HG02884 (cell line): Measurements from ENCODE around the gene OPCML.

Source experiments
- ATAC-seq: cut with Tn5 transposase; IDR thresholded peaks from one replicate; pipeline ENCODE4 v1.9.1; 2021; ENCODE audit warnings: mild to moderate bottlenecking, moderate library complexity; ENCODE audit not compliant: unreplicated experiment

Gene OPCML

DNA sequence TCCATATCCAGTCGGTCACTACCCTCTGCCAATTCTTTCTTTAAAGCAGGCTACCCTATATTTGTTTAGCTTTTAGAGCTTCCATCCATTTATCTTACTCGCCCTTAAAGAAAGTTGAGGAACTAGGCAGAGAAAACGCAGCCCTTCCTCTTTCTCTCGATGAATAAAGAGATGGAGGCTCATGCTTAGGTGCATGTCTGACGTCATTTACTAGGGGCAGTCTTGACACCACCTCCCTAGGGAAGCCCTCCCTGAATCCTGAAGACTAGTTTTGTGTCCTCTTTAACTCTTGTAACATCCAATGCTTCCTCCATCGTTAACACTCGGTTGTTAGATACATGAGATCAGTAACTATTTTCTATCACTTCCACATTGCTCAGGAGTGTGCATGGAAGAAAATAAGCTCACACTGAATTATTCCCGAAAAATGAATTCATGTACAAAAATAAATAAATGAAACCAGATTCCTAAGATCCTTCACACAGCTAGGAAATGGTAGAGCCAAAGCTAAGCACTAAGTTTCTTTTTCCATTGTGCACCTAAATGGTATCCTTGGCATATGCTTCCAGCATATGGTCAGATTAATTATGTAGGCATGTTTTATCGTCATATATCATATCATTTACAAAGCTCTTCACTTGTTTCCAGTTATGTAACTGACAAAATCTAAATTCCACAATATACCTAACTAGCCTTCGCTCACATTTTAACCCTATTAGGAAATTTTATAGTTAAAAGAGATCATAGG is 291.2 kb downstream of the OPCML start:
- ATAC-seq, result no peak

DNA sequence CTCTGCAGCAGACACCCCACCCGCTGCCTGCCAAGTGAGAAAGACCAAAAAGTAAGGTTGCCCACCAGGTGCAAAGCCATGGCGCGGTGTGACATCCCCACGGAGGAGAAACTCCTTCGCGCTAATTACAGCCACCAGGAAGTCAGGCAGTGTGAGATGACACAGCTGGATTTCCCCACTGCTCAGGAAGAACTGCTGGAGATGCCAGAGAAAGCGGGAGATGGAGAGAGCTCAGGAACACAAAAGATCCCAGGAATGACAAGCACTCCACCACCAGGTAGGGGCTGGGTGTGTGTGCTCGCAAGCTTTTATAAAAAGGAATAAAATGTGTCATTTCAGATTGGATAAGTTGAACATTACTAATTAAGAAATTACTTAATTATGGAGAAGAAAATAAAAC is 292.7 kb downstream of the OPCML start:
- no peak for ATAC-seq

DNA sequence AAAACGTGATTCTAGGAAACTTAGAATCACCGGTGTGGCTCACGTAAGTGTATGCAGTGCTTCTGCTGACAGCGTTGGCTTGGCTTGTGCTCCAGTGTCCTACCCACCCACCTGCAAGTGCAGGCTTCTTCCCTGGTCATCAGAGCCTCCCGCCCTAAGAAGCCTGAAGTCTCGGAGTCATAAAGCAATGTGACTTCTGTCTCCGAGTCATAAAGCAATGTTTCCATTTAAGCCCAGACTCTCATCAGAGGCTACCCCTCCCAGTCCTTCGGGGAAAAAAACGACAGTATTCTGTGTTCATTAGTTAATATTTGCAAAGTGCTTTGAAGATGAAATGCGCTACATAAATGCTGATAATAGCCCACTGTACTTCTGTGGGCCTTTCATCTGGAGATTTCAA is 293.8 kb downstream of the OPCML start:
- ATAC-seq, result no peak

DNA sequence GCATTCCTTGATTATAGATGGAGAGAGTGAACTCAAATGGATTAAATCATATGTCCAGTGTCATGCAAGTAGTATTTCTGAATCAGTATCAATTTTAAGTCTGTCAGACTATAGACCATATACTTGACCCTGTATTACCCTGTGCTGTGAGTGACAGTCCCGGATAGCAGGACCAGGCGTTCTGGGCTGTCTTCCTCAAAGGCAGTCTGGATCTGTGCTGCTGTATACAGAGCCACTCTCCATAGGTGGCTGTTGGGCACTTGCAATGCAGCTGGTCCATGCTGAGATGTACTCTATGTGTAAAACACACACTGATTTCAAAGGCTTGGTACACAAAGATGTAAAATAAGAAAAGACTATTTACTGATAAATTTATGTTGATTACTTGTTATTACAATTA is 294.3 kb downstream of the OPCML start:
- ATAC-seq, result no peak

DNA sequence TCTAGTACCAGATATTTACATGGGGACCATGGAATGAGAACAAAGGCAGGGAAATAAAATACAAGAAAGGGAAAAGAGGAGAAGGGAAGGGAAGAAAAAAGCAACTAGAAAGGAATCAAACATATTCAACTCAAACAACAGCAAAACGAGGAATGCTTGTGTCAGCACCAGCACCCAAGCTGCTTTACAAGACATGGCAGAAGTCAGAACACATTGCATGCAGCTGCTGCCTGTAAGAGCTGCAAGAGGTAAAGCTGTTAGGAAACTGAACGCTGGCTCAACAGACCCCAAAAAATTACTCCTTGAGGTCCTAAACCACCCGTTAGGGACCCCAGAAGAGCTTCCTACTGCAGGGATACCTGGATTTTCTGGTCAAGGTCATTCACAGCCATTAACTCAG is 296.9 kb downstream of the OPCML start:
- ATAC-seq, result no peak

DNA sequence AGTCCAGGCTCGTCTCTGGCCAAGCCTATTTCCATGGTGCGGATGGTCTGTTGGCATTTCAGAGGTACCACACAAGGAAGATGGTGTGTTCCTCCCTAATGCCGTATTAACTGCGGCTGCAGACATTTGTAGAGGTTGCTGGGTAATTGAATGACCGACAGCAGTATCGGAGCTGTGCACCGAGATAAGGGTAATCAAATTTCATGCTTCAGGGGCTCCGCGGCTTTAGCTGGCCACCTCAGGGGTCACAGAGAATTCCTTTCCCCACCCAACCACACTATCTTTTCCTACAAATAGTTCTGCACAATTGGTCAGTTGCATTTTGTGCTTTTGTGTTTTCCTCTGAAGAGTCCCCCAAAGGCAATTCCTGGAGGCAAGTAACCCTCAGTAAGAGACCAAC is 297.4 kb downstream of the OPCML start:
- ATAC-seq, result no peak

DNA sequence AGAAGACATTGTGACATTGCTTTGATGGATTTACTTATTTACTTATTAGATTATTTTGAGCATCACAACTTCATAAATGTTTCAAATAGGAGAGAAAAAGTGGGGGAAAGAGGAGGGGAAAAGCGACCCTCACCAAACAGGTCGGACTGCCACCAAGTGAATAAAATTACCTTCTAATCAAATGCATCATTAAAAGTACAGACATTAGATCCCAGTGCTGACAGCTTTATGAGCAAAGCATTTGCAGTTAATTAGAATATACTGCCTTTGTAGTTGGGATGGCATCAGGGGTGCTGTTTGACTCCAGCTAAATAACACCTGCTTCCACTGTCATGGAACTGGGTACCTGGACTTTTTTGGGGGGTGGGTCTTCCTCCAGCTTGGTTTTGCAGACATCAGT is 299.6 kb downstream of the OPCML start:
- no peak for ATAC-seq

DNA sequence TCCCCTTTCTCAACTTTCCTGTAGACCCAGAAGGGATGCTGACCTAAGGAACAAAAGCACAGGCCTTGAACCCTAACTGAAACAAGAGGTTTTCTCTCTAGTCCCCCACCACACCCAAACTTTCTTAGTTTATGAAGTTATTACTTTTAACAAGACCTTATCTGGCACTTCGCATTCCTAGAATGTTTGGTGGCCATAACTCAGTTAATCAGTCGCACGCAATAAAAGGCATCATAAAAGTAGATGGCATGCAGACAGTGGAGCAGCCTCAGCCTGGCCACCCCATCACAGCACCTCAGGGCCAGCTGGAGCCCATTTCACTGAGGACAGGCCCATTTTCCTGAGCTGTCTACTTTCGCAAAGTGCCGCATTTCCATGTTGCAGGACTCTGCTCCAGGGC is 301.9 kb downstream of the OPCML start:
- ATAC-seq, result no peak

DNA sequence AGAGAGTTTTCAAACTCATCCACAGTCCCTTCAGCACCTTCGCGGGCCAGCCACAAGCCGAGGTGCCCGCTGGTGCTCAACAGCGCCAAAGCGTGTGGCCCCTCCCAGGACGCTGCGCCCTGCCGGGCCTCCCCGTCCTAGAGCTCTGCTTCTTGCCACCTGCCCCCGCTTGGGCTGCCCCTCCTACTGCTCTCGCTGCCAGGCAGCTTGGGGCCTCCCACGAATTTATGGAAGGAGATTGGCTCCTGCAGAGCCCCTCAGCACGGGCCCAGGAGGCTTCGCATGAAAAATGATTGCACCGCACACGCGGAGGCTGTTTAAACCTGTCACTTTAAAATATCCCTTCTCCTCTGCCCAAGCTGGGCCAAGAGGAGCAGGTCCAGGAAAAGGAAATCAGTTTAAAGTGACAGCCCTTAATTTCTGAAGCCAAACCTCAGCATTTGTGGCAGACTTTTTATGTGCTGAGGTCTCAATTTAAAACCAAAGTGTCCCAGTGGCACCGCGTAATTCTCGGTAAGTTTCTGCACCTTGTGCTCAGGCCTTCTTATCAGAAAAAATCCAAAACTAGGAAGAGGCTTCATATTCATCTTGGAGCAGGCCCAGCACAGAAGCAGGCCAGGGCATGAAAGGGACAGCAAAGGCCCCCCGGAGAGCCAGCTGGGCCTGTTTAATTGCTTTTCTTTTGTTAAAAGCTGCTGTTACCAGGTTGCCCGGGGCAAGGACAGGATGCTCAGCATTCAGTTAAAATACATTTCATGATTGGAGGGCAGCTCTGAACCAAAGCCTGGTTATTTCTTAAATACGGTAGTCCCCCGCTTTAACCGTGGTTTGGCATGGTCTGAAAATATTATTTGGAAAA is 303.6 kb downstream of the OPCML start:
- ATAC-seq, result no peak

DNA sequence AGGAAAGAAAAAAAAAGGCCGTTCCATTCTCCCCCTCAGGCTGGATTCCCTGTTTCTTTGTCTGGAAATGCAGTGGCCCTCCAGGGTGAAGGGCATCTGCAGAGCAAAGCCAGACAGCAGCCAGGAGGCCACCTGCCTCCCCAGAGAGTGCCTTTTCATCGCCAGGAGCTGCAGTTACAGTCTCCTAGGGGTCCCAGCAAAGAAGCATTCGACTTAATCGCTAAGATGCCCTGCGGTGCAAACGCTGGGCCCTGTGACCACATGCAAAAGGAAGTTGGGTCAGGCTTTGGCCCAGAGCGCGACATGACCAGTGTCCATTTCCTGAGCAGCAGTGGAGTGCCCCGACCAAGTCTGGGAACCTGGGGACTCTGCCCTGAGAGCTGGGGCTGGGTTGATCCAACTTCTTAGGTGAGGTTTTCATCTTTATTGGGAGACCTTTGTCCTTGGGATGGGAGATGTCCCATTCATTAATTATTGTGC is 304.6 kb downstream of the OPCML start:
- no peak for ATAC-seq

DNA sequence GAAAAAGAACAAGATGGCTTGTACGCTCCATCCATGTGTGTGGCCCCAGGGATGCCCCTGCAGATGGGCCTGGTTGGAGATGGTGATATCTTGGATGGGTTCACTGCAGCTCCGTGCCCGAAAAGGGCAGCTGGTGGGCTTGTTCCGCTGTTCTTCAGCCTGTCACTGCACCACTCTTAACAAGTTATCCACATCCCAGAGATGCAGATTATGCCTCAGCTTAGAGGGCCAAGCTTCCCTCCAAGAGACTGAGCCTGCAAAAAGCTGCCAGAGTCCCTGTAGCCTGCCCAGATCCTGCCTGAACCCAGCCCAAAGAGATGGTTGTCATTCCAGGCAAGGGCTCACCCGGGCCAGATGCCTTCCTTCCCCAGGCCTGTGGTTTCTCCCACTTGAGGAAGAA is 308.0 kb downstream of the OPCML start:
- ATAC-seq, result no peak

DNA sequence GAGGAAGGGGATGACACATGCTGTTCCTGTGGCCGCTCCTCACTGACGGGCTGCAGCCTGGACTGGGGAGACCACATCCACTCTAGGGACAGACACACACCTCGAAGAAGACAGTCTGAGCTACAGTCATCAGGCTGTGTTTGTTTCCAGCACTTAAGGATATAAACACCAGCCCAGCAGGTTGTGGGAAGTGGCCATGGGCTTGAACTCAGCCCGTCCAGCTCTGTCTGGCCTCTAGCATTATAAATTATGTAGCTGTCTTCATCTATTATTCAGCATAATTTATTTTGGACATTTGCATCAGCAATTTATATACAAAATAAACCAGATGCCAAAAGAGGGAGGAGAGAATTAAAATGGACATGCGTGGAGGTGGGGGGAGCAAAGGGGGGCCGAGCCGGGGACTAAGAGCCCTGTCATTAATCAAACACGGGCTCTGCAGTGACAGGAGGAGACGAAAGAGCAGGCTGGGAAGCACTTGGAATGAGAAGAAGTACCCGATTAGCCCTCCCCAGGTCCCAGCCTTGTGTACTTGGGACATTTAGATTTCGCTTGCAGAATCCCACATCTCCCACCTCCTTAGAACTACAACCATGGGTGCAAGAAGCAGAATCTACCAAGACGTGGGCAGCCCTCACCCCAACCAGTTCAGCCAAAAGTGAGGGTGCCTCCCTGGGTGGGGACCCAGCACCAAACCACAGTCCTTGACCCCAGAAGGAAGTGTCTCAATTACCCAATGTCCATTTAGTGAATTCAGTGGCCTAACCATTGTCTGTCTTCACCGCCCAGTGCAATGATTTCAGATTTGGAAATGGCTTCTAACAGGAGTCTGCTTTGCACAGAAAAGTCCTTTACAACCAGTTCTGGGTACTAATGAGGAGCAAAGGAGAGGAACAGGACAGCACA is 309.6 kb downstream of the OPCML start:
- no peak for ATAC-seq

DNA sequence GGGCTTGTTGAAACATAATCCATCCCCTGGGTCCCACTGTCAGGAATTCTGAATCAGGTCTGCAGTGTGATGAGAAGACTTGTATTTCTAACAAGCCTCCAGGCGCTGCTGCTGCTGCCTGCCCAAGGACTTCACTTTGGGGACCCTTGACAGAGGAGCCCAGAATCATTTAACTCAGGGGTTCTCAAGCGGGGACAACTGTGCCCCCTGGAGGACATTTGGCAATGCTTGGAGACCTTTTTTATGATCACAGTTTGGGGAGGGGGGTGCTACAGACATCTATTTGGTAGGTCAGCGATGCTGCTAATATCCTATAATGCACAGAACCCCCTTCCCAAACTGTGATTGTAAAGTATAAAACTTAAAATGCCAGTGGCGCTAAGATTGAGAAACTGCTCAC is 312.8 kb downstream of the OPCML start:
- ATAC-seq, result no peak

DNA sequence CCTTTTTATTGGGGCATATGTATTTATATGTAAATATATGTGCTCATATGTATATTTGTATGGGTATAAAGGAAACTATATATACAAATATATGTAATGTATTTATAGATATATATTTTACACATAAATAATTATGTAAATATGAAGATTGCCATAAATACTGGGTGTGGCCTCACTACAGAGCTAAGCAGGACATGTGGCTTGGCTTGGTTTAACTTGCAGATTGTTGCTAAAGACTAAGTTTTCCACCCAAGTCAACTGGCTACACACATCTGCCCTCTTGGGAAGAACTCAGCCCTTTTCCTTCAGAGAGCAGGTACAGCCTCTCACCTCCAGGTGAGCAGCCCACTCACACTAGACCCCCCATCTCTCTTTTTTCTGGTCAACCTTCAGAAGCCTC is 315.5 kb downstream of the OPCML start:
- ATAC-seq, result no peak

DNA sequence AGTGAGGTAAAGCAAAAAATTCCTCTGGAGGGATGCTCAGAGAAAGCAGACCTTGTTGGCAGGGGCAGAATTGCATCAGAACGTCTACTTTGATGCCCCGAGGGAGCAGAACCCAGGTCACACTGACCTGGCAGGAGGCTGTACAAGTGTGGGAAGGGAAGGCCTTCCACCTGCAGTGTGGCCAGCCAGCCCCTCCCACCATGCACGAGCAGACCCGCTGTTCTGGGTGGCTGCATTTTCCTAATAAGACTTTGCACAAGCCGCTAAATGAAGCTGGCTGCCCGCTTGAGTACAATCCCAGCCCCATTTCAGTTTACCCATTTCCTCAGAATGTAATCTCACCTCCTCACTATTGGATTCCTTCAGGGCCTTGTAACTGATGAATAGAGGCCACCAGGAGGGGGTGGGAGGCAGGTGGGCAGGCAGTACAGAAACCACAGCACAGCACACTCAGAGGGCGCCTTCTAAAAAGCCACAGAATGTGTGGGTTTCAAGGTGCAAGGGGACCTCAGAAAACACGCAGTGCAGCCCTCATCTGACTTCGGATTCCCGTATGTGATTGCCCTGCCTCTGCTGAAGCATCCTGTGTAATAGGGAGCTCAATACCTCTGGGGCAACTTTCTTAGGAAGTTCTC is 316.6 kb downstream of the OPCML start:
- no peak for ATAC-seq

DNA sequence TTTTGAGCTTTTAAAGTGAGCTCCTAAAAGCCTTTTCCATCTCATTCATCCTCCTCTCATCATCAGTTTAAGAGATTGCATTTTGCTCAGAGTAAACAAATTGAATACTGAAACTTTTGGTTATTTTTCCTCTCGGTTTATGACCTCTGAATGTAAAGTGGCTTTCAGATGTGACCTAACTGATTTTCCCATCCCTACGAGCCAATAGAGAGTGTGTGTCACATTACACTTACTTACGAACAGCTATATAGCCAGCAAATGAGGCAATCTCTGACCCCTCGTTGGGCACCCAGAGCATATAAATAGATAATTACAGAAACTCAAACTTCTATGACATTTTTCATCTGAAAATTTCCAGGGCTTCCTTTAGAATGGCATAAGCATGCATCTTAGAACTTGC is 317.7 kb downstream of the OPCML start:
- no peak for ATAC-seq

DNA sequence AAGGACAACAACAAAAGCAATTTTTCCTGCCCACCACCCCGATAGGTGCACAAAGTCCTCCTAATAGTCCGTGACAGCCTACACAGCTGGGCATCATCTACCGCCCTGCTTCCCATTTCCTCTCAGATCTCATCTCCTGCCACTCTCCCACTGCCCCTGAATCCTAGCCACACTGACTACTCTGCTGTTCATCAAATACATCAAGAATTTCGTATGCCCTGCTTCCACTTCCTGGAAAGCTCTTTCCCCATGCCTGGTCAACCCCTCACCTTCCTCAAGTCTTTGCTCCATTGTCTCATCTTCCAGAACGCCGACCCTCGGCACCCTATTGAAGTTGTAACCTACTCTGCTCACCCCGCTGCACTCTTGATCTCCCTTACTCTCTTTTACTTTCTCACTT is 320.1 kb downstream of the OPCML start:
- ATAC-seq, result no peak

DNA sequence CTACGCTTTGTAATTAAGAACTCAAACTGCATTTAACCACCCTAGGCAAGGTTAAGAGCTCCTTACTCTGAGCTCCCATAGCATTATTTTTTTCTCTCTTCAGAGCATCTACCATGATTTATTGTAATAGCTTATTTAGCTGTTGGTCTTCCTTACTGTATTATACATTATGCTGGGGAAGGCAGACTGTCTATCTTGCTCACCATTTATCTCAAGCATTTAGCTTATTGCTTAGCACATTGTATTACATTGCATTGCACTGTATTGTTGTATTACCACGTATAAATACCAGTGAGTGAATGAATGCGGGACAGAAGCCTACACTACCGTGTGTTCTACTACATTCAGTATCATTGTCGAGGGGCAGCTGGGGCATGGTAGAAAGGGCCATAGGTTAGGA is 324.3 kb downstream of the OPCML start:
- ATAC-seq, result no peak

DNA sequence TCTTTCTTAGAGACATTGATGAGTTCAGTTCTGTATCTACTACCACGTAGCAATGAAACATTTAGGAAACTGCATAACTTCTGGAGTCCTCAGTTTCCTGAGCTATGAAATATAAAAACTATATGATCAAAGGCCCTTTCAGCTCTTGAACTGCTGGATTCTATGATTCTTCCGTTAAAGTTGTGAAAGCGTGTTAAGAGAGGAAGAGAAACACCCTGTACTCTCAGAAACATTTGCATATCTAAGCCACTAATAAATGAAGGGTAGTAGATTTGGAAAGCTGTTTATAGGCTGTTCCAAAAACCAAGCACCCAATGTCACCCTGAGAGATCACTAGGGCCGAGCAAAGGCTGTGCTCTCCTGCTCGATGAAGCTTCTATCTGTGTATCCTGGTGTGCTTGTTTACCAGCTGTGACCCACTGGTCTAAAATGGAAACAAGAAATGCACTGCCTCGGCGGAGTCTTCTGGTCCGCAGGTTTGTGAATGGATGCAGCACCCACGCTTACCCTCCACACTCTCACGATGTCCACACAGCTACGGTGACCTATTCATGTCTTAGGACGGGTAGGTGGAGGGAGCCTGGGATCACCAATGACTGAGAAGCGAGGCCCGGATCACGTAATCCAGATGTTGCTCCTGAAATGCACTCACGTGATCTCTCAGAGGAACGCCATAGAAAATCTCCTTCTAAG is 325.8 kb downstream of the OPCML start:
- ATAC-seq, result no peak

DNA sequence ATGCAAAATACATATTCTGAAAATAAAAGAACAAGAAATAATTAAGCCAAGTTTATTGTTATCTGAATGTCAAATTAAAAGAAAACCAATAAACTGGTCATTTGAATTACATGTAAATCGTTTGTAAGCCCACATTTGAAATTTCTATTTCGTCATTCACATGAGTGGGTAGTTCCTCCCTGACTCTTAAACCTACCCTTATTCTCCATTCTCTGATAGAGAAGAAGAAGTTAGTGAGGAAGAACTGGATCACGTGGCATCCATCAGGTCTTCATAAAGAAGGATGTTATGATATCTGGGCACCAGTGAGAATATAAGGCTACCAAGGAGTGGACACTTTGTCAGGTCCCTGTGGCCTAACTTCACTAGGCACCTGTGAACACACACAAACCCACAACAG is 328.1 kb downstream of the OPCML start:
- no peak for ATAC-seq
